Muscle layer of colon (tissue), 2 donors: ENCODE measurements around the gene HSPB7.

Experiments
- H3K27ac ChIP-seq: one replicate; pipeline ENCODE4 v1.7.0; 2013; ENCODE audit warnings: low read depth, mild to moderate bottlenecking, low read length, moderate library complexity
- H3K27me3 ChIP-seq, 2 donors: one replicate each; pipeline ENCODE4 v1.7.0; 2013; ENCODE audit warnings: low read length in 2 of 2, mild to moderate bottlenecking in 2 of 2; ENCODE audit not compliant: insufficient read depth in 2 of 2, control insufficient read depth in 1 of 2
- H3K36me3 ChIP-seq: one replicate; pipeline ENCODE4 v1.7.0; 2013; ENCODE audit warnings: mild to moderate bottlenecking, low read length; ENCODE audit not compliant: insufficient read depth
- H3K4me1 ChIP-seq: one replicate; pipeline ENCODE4 v1.7.0; 2013; ENCODE audit warnings: mild to moderate bottlenecking, low read length; ENCODE audit not compliant: insufficient read depth
- H3K4me3 ChIP-seq, 2 donors: one replicate each; pipeline ENCODE4 v1.7.0; 2013; ENCODE audit warnings: low read length in 2 of 2, low read depth in 1 of 2, mild to moderate bottlenecking in 1 of 2, moderate library complexity in 1 of 2
- H3K9ac ChIP-seq: one replicate; pipeline ENCODE4 v1.7.0; 2013; ENCODE audit warnings: low read length
- H3K9me3 ChIP-seq: one replicate; pipeline ENCODE4 v1.7.0; 2013; ENCODE audit warnings: mild to moderate bottlenecking, low read length
- donor health status: abdominal sarcoma.
- donor health status: Adenocarcinoma of cecum.

The HSPB7 gene

GRCh38 chr1:16019644-16020277 is 1.9 kb upstream of the HSPB7 start:
- peak overlapping the region; percentile 91 for H3K27ac ChIP-seq
- peak overlapping the region; percentile 86 for H3K9ac ChIP-seq
- H3K27me3 ChIP-seq = no peaks in the 10 kb centered on the region
- H3K4me3 ChIP-seq = no peak overlapping the region
- peaks cover 61% of the 10 kb centered on the region for H3K4me1 ChIP-seq
- H3K9me3 ChIP-seq = no peaks in the 10 kb centered on the region
- no peaks in the 10 kb centered on the region for H3K36me3 ChIP-seq

DNA sequence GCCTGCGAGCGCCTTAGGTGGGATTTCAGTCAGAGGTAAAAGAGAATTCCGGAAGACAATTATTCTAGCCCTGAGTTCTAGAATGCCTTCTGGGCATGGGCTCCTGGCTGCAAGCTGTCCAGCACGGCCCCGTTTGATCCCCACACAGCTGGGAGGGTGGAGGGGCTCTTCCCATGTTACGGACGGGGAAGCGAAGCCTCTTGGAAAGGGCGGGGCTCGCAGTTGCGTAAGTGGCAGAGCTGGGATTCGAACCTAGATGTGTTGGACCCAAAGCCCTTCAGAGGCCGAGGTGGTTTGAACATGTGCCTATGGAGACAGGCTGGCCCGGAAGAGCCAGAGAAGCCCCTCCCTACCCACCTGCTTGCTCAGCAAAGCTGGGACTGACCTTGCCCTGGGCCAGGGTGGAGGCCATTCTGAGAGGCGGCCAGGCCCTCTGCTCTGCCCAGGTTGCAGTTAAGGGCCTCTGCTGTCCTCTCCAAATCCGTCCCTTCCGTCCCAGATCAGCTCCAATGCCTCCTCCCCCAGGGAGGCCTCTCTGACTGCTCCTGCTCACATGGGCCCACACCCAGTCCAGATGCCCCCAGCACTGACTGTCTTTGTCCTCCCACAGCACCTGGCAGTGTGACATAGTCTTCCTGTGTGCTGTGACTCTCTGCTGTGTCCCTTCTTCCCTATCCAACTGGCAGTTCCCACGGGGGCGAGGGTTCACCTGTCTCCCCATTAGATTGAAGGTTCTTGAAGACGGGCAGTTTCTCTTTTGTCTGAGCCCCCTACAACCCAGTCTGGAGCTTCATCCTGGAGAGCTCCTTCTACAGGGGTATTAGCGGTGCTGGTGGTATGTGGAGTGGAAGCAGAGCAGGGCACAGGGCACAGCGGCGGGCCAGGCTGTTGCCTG is 1.2 kb upstream of the HSPB7 start:
- no peaks in the 10 kb centered on the region for H3K9me3 ChIP-seq
- peak overlapping the region; percentile 91 for H3K27ac ChIP-seq
- H3K4me1 ChIP-seq = peaks cover 69% of the 10 kb centered on the region
- H3K4me3 ChIP-seq = peak overlapping the region in 1 of 2 donors; percentile 20
- H3K27me3 ChIP-seq = no peaks in the 10 kb centered on the region
- peak overlapping the region; percentile 86 for H3K9ac ChIP-seq
- no peaks in the 10 kb centered on the region for H3K36me3 ChIP-seq

DNA sequence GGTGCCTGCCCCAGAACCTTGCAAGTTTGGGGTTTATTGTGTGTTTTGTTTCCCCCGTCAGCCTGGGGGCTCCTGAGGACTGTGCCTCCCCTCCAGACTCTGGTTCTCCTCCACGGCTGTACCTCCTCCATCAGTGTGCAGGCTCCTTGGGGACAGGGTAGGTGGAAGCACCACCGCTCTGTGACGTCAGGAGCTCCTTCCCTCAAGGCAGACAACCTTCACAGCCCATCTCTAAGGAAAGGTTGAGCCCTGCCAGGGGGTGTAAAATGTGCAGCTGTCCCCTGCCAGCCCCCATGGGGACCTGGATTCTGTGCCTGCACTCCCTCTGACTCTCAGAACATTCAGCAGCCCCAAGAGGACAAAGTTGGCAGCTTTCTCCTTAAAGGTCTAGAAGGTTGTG is 465 bp upstream of the HSPB7 start:
- H3K4me3 ChIP-seq = peak overlapping the region; percentile 4 to 20
- no peaks in the 10 kb centered on the region for H3K36me3 ChIP-seq
- H3K4me1 ChIP-seq = peaks cover 76% of the 10 kb centered on the region
- peak overlapping the region; percentile 86 for H3K9ac ChIP-seq
- no peaks in the 10 kb centered on the region for H3K9me3 ChIP-seq
- peak overlapping the region; percentile 91 for H3K27ac ChIP-seq
- no peaks in the 10 kb centered on the region for H3K27me3 ChIP-seq

DNA sequence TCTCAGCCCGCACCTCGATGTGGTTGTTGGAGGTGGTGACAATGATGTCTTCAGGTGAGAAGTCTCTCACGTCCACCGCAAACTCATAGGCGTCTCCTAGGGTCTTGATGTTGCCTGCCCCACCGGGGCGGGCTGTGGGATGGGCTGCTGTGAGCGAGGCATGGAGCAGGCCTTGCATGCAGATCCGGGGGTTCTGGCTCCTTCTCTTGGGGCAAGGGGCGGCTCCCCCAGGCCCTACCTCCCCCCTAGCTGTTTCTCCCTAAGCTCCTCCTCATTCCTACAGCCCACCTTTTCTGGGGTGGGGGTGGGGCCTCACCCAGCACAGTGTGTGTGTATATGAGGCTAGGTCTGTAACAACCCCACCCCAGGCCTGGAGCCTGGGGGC is 775 bp downstream of the HSPB7 start:
- peak overlapping the region; percentile 91 for H3K27ac ChIP-seq
- H3K36me3 ChIP-seq = no peaks in the 10 kb centered on the region
- H3K9me3 ChIP-seq = no peaks in the 10 kb centered on the region
- H3K4me1 ChIP-seq = peaks cover 82% of the 10 kb centered on the region
- H3K9ac ChIP-seq = peak overlapping the region; percentile 96
- H3K27me3 ChIP-seq = no peaks in the 10 kb centered on the region
- peak overlapping the region; percentile 53 to 66 for H3K4me3 ChIP-seq

DNA sequence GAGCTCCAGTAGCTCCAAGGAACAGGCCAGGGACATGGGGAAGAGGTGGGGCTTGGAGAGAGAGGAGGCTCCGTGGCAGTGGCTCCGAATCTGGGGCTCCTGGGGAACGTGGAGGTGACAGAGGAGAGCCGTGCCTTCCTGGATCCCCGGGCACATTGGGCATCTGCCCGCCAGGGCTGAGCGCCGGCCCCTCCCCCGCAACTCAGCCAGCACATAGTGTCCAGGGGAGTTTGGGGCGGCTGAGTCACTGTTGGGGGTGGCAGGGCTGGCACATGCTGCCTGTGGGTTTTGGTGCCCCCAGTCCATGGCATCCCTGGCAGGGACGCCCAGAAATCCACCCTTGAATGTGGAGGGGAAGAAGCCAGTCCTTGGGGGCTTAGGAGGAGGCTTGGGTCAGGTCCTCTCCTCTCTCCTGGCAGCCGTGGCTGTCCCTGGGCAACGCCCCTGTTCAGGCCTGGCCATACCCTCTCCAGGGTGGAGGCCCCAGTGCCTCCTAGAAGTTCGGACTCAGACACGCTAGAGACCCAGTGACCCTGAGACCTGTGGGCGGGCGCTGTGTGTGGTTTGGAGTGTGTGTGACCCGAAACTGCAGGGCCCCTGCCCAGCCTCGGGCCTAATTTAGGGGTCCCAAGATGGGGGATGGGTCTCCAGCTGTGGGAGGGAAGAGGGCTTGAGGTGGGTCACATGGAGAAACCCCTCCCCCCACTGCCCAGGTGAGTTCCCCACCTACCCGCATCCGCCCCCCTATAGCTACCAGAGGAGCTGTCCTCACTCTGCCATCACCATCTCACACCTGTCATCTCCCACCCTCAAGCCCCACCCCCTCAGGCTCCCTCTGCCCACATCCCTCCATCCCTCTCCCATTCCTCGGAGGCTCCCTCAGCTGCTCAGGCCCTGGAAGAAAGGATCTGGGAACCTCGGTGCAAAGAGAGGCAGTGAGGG is 1.6 kb downstream of the HSPB7 start:
- Histone ChIP-seq H3K27ac (peak overlapping the region; percentile 91), H3K9me3 (no peaks in the 10 kb centered on the region), H3K9ac (peak overlapping the region; percentile 96), H3K4me3 (peak overlapping the region; percentile 53 to 66), H3K4me1 (peaks cover 75% of the 10 kb centered on the region), H3K36me3 (no peaks in the 10 kb centered on the region), H3K27me3 (no peaks in the 10 kb centered on the region)

DNA sequence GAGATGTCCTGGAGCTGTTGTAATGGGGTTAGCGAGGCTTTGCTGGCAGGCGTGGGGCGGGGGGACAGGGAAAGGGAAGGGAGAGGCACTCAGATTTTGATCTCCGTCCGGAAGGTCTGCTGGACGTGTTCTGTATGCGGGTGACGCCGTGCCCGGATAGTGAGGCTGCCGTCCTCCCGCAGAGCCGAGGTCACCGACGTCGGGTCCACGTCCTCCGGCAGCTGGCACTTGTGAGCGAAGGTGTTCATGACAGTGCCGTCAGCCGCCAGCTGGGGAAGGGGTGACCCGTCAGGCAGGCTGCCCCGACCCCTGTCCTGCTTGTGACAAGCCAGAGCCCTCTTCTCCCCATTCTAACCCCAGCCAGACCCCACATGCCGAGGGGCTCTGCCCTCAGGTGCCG is 2.4 kb downstream of the HSPB7 start:
- Histone ChIP-seq H3K4me1 (peaks cover 72% of the 10 kb centered on the region), H3K27ac (peak overlapping the region; percentile 91), H3K9me3 (no peaks in the 10 kb centered on the region), H3K27me3 (no peaks in the 10 kb centered on the region), H3K36me3 (no peaks in the 10 kb centered on the region), H3K4me3 (peak overlapping the region; percentile 28 to 66), H3K9ac (peak overlapping the region; percentile 77)

GRCh38 chr1:16014509-16015482 is 3.0 kb downstream of the HSPB7 start:
- no peaks in the 10 kb centered on the region for H3K9me3 ChIP-seq
- peaks cover 65% of the 10 kb centered on the region for H3K4me1 ChIP-seq
- H3K27me3 ChIP-seq = no peaks in the 10 kb centered on the region
- H3K4me3 ChIP-seq = peak overlapping the region; percentile 25 to 28
- H3K27ac ChIP-seq = peak overlapping the region; percentile 91
- H3K36me3 ChIP-seq = no peaks in the 10 kb centered on the region
- H3K9ac ChIP-seq = peak overlapping the region; percentile 77

DNA sequence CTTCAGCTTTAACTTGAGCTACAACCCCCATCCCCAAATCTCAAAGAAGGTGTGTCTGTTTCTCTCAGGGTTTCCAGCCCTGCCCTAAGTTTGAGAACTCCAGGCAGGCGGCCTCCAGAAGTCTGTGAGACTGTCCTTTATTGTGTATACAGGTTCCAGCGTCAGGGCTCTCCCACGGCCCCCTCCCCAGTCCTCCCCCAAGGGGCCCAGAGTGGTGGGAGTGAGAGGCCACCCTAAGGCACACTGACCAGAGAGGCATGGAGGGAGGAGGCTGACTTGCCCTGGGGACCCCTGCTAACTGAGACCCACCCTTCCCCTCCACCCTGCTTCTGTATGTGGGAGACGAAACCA is 4.0 kb downstream of the HSPB7 start:
- Histone ChIP-seq H3K4me1 (peaks cover 58% of the 10 kb centered on the region), H3K36me3 (no peaks in the 10 kb centered on the region), H3K27ac (peak overlapping the region; percentile 91), H3K9ac (peak overlapping the region; percentile 77), H3K9me3 (no peaks in the 10 kb centered on the region), H3K4me3 (no peak overlapping the region), H3K27me3 (no peaks in the 10 kb centered on the region)

GRCh38 chr1:16013220-16013907 is 4.5 kb downstream of the HSPB7 start:
- no peaks in the 10 kb centered on the region for H3K27me3 ChIP-seq
- no peaks in the 10 kb centered on the region for H3K36me3 ChIP-seq
- H3K4me1 ChIP-seq = peaks cover 56% of the 10 kb centered on the region
- peak overlapping the region in 1 of 2 donors; percentile 30 for H3K4me3 ChIP-seq
- peak overlapping the region; percentile 77 for H3K9ac ChIP-seq
- peak overlapping the region; percentile 91 for H3K27ac ChIP-seq
- no peaks in the 10 kb centered on the region for H3K9me3 ChIP-seq

DNA sequence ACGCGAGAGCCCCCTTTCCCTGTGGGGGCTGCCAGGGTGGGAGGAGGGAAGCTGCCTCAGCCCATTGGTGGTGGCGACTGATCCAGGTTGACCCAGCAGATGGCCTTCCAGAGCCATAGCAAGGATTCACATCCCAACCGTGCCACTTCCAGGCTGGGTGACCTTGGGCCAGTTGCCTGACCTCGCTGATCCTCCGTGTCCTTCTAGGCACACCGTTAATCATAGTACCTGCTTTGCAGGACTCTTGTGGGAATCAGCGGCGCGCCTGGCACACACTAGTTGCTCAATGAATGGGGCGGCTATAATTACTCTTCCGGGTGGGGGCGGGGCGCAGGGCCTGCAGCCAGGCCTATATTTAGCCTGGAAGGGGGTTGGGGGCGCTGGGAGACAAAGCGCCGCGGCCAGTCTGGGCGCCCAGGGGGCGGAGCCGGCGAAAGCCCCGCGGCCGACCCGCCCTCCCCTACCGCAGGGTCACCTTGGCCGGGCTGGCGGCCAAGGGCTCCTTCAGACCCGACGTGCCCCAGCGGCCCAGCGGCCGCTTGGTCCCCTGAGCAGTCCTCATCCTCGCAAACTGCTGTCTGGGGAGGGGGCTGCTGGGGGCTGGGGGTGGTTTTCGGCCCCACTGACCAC is 5.1 kb downstream of the HSPB7 start:
- peak overlapping the region; percentile 91 for H3K27ac ChIP-seq
- H3K4me3 ChIP-seq = peak overlapping the region; percentile 30 to 37
- peaks cover 52% of the 10 kb centered on the region for H3K4me1 ChIP-seq
- H3K9ac ChIP-seq = no peak overlapping the region
- H3K27me3 ChIP-seq = no peaks in the 10 kb centered on the region
- no peaks in the 10 kb centered on the region for H3K9me3 ChIP-seq
- no peaks in the 10 kb centered on the region for H3K36me3 ChIP-seq
